Measurements from ENCODE around the gene MSH5.

DNA sequence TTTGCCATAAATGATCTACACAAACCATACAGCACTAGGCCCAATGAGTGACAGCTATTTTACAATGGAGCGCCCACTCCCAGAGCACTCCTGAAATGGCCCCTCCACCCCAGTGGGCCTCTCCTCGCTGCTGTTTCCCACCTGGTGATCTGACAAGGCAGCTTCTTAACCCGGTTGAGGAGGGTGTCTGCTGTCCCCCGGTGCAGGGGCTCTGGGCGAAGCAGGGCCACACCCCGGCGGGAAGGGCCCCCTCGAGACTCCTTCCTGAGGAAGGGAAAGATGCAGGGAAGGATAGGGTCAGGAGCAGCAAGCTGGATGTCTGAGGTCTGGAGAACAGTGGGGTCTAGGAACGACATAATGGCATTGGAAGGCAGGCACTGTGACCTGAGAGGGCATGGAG is 46.9 kb upstream of the MSH5 start:
- TF ChIP-seq JUNB (IDR thresholded peaks at IDR 0.05; ENCODE audit: unreplicated experiment) (no peak), EZH2 (IDR thresholded peaks at IDR 0.05; ENCODE audit: low read depth, unreplicated experiment) (no peak), POLR2AphosphoS5 (IDR thresholded peaks at IDR 0.05; ENCODE audit: low read depth) (no peak), EZH2phosphoT487 (IDR thresholded peaks at IDR 0.05; ENCODE audit: unreplicated experiment) (no peak), ZNF331 (CRISPR knock-in tag; IDR thresholded peaks at IDR 0.05; ENCODE audit: low read depth) (no peak), CREB1 (CRISPR knock-in tag; IDR thresholded peaks at IDR 0.05; ENCODE audit: low read depth) (no peak), STAT1 (IDR thresholded peaks at IDR 0.05; ENCODE audit: unreplicated experiment) (no peak)
- TF ChIP-seq, protein P1, sequence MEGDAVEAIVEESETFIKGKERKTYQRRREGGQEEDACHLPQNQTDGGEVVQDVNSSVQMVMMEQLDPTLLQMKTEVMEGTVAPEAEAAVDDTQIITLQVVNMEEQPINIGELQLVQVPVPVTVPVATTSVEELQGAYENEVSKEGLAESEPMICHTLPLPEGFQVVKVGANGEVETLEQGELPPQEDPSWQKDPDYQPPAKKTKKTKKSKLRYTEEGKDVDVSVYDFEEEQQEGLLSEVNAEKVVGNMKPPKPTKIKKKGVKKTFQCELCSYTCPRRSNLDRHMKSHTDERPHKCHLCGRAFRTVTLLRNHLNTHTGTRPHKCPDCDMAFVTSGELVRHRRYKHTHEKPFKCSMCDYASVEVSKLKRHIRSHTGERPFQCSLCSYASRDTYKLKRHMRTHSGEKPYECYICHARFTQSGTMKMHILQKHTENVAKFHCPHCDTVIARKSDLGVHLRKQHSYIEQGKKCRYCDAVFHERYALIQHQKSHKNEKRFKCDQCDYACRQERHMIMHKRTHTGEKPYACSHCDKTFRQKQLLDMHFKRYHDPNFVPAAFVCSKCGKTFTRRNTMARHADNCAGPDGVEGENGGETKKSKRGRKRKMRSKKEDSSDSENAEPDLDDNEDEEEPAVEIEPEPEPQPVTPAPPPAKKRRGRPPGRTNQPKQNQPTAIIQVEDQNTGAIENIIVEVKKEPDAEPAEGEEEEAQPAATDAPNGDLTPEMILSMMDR (conservative IDR thresholded peaks at IDR 0.05; ENCODE audit: low read depth in 2 of 2): no peak
- TF ChIP-seq, protein P2, sequence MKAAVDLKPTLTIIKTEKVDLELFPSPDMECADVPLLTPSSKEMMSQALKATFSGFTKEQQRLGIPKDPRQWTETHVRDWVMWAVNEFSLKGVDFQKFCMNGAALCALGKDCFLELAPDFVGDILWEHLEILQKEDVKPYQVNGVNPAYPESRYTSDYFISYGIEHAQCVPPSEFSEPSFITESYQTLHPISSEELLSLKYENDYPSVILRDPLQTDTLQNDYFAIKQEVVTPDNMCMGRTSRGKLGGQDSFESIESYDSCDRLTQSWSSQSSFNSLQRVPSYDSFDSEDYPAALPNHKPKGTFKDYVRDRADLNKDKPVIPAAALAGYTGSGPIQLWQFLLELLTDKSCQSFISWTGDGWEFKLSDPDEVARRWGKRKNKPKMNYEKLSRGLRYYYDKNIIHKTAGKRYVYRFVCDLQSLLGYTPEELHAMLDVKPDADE (IDR thresholded peaks at IDR 0.05): no peak
- TF ChIP-seq, protein P3, sequence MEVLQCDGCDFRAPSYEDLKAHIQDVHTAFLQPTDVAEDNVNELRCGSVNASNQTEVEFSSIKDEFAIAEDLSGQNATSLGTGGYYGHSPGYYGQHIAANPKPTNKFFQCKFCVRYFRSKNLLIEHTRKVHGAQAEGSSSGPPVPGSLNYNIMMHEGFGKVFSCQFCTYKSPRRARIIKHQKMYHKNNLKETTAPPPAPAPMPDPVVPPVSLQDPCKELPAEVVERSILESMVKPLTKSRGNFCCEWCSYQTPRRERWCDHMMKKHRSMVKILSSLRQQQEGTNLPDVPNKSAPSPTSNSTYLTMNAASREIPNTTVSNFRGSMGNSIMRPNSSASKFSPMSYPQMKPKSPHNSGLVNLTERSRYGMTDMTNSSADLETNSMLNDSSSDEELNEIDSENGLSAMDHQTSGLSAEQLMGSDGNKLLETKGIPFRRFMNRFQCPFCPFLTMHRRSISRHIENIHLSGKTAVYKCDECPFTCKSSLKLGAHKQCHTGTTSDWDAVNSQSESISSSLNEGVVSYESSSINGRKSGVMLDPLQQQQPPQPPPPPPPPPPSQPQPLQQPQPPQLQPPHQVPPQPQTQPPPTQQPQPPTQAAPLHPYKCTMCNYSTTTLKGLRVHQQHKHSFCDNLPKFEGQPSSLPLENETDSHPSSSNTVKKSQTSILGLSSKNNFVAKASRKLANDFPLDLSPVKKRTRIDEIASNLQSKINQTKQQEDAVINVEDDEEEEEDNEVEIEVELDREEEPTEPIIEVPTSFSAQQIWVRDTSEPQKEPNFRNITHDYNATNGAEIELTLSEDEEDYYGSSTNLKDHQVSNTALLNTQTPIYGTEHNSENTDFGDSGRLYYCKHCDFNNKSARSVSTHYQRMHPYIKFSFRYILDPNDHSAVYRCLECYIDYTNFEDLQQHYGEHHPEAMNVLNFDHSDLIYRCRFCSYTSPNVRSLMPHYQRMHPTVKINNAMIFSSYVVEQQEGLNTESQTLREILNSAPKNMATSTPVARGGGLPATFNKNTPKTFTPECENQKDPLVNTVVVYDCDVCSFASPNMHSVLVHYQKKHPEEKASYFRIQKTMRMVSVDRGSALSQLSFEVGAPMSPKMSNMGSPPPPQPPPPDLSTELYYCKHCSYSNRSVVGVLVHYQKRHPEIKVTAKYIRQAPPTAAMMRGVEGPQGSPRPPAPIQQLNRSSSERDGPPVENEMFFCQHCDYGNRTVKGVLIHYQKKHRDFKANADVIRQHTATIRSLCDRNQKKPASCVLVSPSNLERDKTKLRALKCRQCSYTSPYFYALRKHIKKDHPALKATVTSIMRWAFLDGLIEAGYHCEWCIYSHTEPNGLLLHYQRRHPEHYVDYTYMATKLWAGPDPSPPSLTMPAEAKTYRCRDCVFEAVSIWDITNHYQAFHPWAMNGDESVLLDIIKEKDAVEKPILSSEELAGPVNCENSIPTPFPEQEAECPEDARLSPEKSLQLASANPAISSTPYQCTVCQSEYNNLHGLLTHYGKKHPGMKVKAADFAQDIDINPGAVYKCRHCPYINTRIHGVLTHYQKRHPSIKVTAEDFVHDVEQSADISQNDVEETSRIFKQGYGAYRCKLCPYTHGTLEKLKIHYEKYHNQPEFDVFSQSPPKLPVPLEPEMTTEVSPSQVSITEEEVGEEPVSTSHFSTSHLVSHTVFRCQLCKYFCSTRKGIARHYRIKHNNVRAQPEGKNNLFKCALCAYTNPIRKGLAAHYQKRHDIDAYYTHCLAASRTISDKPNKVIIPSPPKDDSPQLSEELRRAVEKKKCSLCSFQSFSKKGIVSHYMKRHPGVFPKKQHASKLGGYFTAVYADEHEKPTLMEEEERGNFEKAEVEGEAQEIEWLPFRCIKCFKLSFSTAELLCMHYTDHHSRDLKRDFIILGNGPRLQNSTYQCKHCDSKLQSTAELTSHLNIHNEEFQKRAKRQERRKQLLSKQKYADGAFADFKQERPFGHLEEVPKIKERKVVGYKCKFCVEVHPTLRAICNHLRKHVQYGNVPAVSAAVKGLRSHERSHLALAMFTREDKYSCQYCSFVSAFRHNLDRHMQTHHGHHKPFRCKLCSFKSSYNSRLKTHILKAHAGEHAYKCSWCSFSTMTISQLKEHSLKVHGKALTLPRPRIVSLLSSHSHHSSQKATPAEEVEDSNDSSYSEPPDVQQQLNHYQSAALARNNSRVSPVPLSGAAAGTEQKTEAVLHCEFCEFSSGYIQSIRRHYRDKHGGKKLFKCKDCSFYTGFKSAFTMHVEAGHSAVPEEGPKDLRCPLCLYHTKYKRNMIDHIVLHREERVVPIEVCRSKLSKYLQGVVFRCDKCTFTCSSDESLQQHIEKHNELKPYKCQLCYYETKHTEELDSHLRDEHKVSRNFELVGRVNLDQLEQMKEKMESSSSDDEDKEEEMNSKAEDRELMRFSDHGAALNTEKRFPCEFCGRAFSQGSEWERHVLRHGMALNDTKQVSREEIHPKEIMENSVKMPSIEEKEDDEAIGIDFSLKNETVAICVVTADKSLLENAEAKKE (CRISPR knock-in tag; IDR thresholded peaks at IDR 0.05): no peak
- TF ChIP-seq, protein P4, sequence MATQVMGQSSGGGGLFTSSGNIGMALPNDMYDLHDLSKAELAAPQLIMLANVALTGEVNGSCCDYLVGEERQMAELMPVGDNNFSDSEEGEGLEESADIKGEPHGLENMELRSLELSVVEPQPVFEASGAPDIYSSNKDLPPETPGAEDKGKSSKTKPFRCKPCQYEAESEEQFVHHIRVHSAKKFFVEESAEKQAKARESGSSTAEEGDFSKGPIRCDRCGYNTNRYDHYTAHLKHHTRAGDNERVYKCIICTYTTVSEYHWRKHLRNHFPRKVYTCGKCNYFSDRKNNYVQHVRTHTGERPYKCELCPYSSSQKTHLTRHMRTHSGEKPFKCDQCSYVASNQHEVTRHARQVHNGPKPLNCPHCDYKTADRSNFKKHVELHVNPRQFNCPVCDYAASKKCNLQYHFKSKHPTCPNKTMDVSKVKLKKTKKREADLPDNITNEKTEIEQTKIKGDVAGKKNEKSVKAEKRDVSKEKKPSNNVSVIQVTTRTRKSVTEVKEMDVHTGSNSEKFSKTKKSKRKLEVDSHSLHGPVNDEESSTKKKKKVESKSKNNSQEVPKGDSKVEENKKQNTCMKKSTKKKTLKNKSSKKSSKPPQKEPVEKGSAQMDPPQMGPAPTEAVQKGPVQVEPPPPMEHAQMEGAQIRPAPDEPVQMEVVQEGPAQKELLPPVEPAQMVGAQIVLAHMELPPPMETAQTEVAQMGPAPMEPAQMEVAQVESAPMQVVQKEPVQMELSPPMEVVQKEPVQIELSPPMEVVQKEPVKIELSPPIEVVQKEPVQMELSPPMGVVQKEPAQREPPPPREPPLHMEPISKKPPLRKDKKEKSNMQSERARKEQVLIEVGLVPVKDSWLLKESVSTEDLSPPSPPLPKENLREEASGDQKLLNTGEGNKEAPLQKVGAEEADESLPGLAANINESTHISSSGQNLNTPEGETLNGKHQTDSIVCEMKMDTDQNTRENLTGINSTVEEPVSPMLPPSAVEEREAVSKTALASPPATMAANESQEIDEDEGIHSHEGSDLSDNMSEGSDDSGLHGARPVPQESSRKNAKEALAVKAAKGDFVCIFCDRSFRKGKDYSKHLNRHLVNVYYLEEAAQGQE (IDR thresholded peaks at IDR 0.05; ENCODE audit: unreplicated experiment): no peak
